Colonic mucosa (tissue), 4 donors: ENCODE data around the gene NCAPG2. TPM values are rescaled to one million over a fixed set of nuclear protein-coding genes. Genes with fewer than 3 reads are reported as not detected.

ENCODE experiments used
- DNase-seq: peaks from one replicate; pipeline ENCODE4 v3.0.0-alpha.2; 2020
- H3K27ac ChIP-seq: fragments of 200-600 bp; one replicate; pipeline ENCODE4 v1.8.0; 2021
- H3K27me3 ChIP-seq: fragments of 200-600 bp; one replicate; pipeline ENCODE4 v1.8.0; 2021
- H3K36me3 ChIP-seq: fragments of 200-600 bp; one replicate; pipeline ENCODE4 v1.8.0; 2021
- H3K4me1 ChIP-seq: fragments of 200-600 bp; one replicate; pipeline ENCODE4 v1.8.0; 2021; ENCODE audit warnings: mild to moderate bottlenecking
- H3K4me3 ChIP-seq: fragments of 200-600 bp; one replicate; pipeline ENCODE4 v1.8.0; 2021
- H3K9ac ChIP-seq, 2 donors: one replicate each; pipeline ENCODE4 v1.7.0; 2013; ENCODE audit warnings: control low read depth in 2 of 2, low read depth in 2 of 2, low read length in 2 of 2
- H3K9me3 ChIP-seq: fragments of 200-600 bp; one replicate; pipeline ENCODE4 v1.8.0; 2021
- CTCF ChIP-seq: fragments of 200-600 bp; IDR thresholded peaks from one replicate; pipeline ENCODE4 v1.8.0; 2022; ENCODE audit warnings: antibody characterized with exemption, mild to moderate bottlenecking
- intact Hi-C: fragments of 100-400 bp; cut with DNase I; formaldehyde crosslinking; loops from one replicate; pipeline ENCODE4 v1.14.1; 2022
- microRNA-seq: library from miRNA; unstranded; fragments of <30 nt; microRNA quantifications from one replicate; pipeline ENCODE4, GENCODE V29; 2019
- total RNA-seq, 2 donors: library from RNA; stranded (reverse); fragmentation: NEBNext Ultra II Directional in 1 of 2; extraction: Animal tissue kit (Norgen Biotek cat#: 25700) in 1 of 2; gene quantifications; one replicate each; pipeline ENCODE4 v1.2.1, GENCODE V29; 2021
- donor health status: healthy.
- donor health status: DM: no; HTN: no; CAD: no.
- donor health status: DM: no; HTN: no; CAD: no.

Gene NCAPG2
- total RNA-seq, 2 donors from 2014 or later, result 15.0 to 48.4 TPM

GRCh38 chr7:158581440-158582088 lies 123.0 kb downstream of the NCAPG2 start:
- no peaks in the 10 kb centered on the region for H3K9me3 ChIP-seq
- no peak for TF ChIP-seq CTCF
- DNase-seq, result peak; percentile 70
- H3K36me3 ChIP-seq, result no peaks in the 10 kb centered on the region
- no peak overlapping the region for H3K4me3 ChIP-seq
- H3K4me1 ChIP-seq, result peaks cover 6% of the 10 kb centered on the region
- H3K27ac ChIP-seq, result peak overlapping the region; percentile 47
- H3K9ac ChIP-seq, result no peak overlapping the region
- peaks cover under 1% of the 10 kb centered on the region for H3K27me3 ChIP-seq
- intact Hi-C loops, result no loop called here

Small RNAs within 50 kb of the gene (microRNA-seq; reads per million reads assigned to microRNA genes)
- gene MIR5707, result not detected

Other genes with a start within 250 kb of the NCAPG2 start
- 10 to 100 TPM; 14.7 to 21.6 TPM for gene PTPRN2, start 117.0 kb downstream of the NCAPG2 start, total RNA-seq
- 100 to 1,000 TPM in 1 of 2 donors, 10 to 100 TPM in 1; 57.5 to 105 TPM for gene ESYT2, start 124.7 kb upstream of the NCAPG2 start, total RNA-seq
- gene DYNC2I1, start 151.8 kb upstream of the NCAPG2 start, total RNA-seq, result 10 to 100 TPM; 16.4 to 21.8 TPM